Activated CD8-positive, alpha-beta T cell treated with anti-CD3 and anti-CD28 coated beads for 36 hours (primary cell): ENCODE results near the gene LZTS3. TPM values are rescaled to one million over a fixed set of nuclear protein-coding genes. Genes with fewer than 3 reads are reported as not detected.
"Not testable (repeated sequence)": the region's sequence is repeated elsewhere in the genome, so short reads cannot be mapped to it uniquely, and the experiment has no call there.

Source experiments
- ATAC-seq: fragments of 200-7000 bp; cut with Tn5 transposase; one replicate; pipeline ENCODE4 v1.10.0; 2021; ENCODE audit warnings: mild to moderate bottlenecking, moderate library complexity
- CTCF ChIA-PET: fragments of 350-600 bp; sonication (Branson Sonifier 250); formaldehyde crosslinking; loops from one replicate; lab custom pipeline; 2021; ENCODE audit warnings: antibody characterized with exemption; lab: Charles Lee
- POLR2A ChIA-PET: fragments of 350-600 bp; sonication (Branson Sonifier 250); formaldehyde crosslinking; loops from one replicate; lab custom pipeline; 2021; ENCODE audit warnings: antibody characterized with exemption; lab: Charles Lee
- DNase-seq: peaks from one replicate; pipeline ENCODE4 v3.0.0-alpha.2; 2020
- H3K27ac Mint-ChIP-seq: one replicate; pipeline ENCODE4 v1.8.0; 2021; ENCODE audit warnings: mild to moderate bottlenecking, mixed read lengths
- H3K27me3 Mint-ChIP-seq: one replicate; pipeline ENCODE4 v1.8.0; 2021; ENCODE audit warnings: mixed read lengths
- H3K36me3 Mint-ChIP-seq: one replicate; pipeline ENCODE4 v1.8.0; 2021; ENCODE audit warnings: low read depth, mixed read lengths
- H3K4me1 Mint-ChIP-seq: one replicate; pipeline ENCODE4 v1.8.0; 2021; ENCODE audit warnings: low read depth, mixed read lengths
- H3K4me3 Mint-ChIP-seq: one replicate; pipeline ENCODE4 v1.8.0; 2021; ENCODE audit warnings: mild to moderate bottlenecking, moderate library complexity, mixed read lengths
- H3K9me3 Mint-ChIP-seq: one replicate; pipeline ENCODE4 v1.8.0; 2021; ENCODE audit warnings: mixed read lengths
- intact Hi-C: fragments of 100-400 bp; cut with micrococcal nuclease; formaldehyde crosslinking; loops from one replicate; pipeline ENCODE4 v1.10.0; 2022
- total RNA-seq, 2 experiments: library from RNA; stranded (reverse); gene quantifications; one replicate each; pipeline ENCODE4 v1.2.3, GENCODE V29; 2021
- TF ChIP-seq, protein P1 (sequence below): fragments of 200-600 bp; IDR thresholded peaks from one replicate; pipeline ENCODE4 v1.8.0; 2022; ENCODE audit warnings: antibody characterized with exemption, mild to moderate bottlenecking

Gene LZTS3
- total RNA-seq, result 1 to 10 TPM; 1.3 to 1.4 TPM

DNA sequence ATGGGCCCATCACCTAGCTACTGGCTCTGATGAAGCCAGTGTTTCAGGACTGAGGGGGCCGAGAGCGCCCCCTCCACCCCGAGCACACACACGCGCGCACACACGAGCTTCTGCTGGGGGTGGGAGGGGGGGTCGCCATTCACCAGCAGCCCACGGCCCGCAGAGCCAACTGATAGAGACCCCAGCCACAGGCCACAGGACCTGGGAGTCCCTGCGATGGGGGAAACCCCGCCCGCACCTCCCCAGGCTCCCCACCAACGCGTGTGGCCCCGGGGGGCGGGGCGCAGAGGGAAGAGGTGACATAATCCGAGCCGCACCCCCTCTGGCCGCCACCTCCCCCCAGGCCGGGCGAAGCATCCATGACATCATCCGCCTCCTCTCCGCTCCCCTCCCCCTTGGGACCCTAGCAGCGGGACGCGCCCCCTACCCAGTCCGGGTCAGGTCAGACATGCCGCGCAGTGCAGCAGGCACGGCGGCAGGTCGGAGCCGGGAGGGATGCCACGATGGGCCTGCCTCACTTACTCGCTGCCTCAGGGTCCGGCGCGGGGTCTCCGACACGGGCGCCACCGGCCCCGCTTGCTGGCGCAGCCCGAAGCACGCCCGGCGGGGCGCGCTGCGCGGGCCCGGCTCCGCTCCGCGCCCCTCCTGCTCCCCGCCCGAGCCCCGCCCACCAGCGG, at the start of gene LZTS3:
TSS of gene LZTS3 (minus strand) at position 617 of the 677 bp plus-strand sequence. CDS start 6,386 bp downstream, outside the sequence.
- intact Hi-C loops, result no loop called here
- DNase-seq, result peak; percentile 89
- Mint-ChIP-seq H3K27ac (no peak within 1 kb of the TSS), H3K4me3 (peak within 1 kb of the TSS; percentile 81), H3K4me1 (peaks cover 17% of the 10 kb centered on the region), H3K9me3 (no peaks in the 10 kb centered on the region), H3K27me3 (peaks cover 22% of the 10 kb centered on the region), H3K36me3 (no peaks in the 10 kb centered on the region)
- CTCF ChIA-PET, result interaction anchor here (1.0 kb wide), 1 partner anchor 43 kb away, joined by 3 read pairs; no protein-coding TSS in a partner anchor
- POLR2A ChIA-PET, result interaction anchor here (3.2 kb wide), 1 partner anchor 14 kb away, joined by 25 read pairs; the partner anchor contains the start of genes FASTKD5 and UBOX5
- ATAC-seq, result peak; percentile 92
- TF ChIP-seq, protein P1, sequence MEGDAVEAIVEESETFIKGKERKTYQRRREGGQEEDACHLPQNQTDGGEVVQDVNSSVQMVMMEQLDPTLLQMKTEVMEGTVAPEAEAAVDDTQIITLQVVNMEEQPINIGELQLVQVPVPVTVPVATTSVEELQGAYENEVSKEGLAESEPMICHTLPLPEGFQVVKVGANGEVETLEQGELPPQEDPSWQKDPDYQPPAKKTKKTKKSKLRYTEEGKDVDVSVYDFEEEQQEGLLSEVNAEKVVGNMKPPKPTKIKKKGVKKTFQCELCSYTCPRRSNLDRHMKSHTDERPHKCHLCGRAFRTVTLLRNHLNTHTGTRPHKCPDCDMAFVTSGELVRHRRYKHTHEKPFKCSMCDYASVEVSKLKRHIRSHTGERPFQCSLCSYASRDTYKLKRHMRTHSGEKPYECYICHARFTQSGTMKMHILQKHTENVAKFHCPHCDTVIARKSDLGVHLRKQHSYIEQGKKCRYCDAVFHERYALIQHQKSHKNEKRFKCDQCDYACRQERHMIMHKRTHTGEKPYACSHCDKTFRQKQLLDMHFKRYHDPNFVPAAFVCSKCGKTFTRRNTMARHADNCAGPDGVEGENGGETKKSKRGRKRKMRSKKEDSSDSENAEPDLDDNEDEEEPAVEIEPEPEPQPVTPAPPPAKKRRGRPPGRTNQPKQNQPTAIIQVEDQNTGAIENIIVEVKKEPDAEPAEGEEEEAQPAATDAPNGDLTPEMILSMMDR, result no peak

DNA sequence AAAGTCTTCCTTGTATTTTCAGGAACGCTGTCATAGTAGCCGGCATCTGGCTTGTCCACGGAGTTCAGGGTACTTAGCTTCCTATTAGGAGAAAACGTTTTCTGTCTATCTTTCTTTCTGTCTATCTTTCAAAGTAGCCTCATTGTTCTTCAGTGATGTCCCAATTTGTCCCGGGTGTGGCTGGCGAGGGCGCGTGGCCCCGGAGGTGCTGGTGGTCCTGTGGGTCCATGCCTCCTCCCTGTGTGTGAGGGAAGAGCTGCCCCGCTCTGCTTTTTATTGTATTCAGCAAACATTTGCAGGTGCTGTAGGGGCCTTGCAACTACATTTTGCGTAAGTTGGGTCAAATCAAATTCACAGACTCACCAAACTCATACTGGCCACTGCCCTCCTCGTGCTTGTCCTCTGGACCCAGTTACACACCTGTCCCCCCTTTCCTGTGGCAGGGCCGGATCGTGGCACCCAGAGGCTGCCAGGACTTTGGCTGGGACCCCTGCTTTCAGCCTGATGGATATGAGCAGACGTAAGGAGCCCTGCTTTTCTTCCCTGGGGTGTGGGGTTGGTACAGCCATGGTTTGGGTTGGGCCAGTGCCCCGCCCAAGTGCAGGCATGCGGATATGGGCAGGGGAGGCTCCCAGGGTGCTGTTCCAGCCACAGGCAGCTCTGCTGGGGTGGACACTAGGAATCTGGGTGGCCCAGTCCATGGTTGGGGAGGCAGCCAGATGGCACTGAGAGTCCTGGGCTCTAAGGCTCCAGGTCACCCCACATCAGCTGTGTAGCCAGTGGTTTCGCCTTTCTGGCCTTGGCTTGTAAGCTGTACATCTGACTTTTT, 48.3 kb upstream of the LZTS3 start:
- intact Hi-C loops, result no loop called here
- peaks cover 30% of the 10 kb centered on the region for H3K36me3 Mint-ChIP-seq
- no peaks in the 10 kb centered on the region for H3K9me3 Mint-ChIP-seq
- DNase-seq (no peak), ATAC-seq (no peak)
- no peak overlapping the region for H3K27ac Mint-ChIP-seq
- no peaks in the 10 kb centered on the region for H3K27me3 Mint-ChIP-seq
- TF ChIP-seq, protein P1, result no peak
- H3K4me1 Mint-ChIP-seq, result peaks cover 19% of the 10 kb centered on the region
- ChIA-PET POLR2A (interaction anchor here (2.4 kb wide), 1 partner anchor 12 kb away, joined by 8 read pairs; the partner anchor contains the start of gene ITPA), CTCF (interaction anchor here (1.2 to 6.3 kb wide), 3 partner anchors 94 to 489 kb away, joined by 4 to 63 read pairs (median 5); no protein-coding TSS in a partner anchor)
- no peak overlapping the region for H3K4me3 Mint-ChIP-seq

DNA sequence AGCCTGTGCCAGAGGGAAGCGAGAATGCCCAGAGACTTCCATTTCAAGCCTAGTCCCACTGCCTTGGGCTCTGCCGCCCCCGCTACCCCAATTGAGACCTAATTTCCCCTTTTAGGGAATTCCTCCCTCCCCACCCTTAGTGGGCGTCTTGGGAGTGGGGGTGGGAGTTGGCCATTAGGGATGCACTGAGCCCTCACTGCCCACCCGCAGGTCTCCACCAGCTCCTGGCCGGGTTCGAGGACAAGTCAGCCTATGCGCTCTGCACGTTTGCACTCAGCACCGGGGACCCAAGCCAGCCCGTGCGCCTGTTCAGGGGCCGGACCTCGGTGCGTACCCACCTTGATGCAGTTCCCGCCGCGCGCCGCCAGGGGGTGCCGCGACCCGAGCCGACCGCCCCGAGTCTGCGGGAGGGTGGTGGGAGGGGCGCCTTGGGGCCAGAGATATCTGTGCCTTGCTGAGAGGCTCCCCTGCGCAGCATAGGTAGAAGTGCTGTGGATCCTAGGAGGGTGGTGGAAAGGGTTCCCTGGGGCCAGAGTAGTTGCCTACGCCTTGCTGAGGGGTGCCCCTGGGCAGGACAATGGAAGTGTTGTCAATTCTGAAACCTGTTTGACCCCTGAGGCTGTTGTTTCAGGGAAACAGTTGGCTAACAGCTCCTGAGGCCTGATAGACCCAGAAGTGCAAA, 45.1 kb upstream of the LZTS3 start:
- intact Hi-C loops, result loop anchor here (5.0 kb wide), 1 partner anchor 99 kb away; no protein-coding TSS in a partner anchor
- Mint-ChIP-seq H3K9me3 (no peaks in the 10 kb centered on the region), H3K36me3 (peaks cover 30% of the 10 kb centered on the region), H3K4me1 (peaks cover 15% of the 10 kb centered on the region), H3K27ac (no peak overlapping the region), H3K27me3 (no peaks in the 10 kb centered on the region), H3K4me3 (no peak overlapping the region)
- peak; percentile 94 for ATAC-seq
- TF ChIP-seq, protein P1, result peak; percentile 96
- peak; percentile 80 for DNase-seq
- CTCF ChIA-PET, result interaction anchor here (0.7 to 6.3 kb wide), 38 partner anchors 8 to 368 kb away, joined by 3 to 63 read pairs (median 4); partner anchors contain the start of genes DNAAF9, ITPA and SLC4A11
- POLR2A ChIA-PET, result interaction anchor here (0.6 to 1.4 kb wide), 2 partner anchors 9 to 493 kb away, joined by 3 read pairs; no protein-coding TSS in a partner anchor

DNA sequence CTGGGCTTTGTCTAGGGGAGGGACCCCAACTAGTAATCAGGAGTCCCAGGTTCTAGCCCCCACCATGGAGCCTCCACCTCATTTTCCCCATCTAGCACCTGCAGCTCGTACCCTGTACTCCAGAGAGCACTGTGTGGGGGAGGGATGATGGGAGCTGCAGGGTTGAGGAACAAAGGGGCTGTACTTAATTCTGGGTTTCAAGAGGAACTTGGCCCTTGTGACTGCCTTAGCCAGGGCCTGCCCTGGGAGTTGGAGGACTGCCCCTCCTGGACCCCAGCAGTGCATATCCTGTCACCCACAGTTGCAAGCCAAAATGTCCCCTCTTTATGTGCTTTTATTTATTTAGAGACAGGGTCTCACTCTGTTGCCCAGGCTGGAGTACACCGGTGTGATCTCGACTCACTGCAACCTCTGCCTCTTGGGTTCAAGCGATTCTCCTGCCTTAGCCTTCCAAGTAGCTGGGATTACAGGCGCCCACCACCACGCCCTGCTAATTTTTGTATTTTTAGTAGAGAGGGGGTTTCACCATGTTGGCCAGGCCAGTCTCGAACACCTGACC, 42.1 kb upstream of the LZTS3 start:
- ATAC-seq, H3K27me3 Mint-ChIP-seq, H3K4me3 Mint-ChIP-seq, POLR2A ChIA-PET, H3K9me3 Mint-ChIP-seq, H3K27ac Mint-ChIP-seq, DNase-seq: not testable (repeated sequence)
- CTCF ChIA-PET, result interaction anchor here (6.3 kb wide), 1 partner anchor 100 kb away, joined by 63 read pairs; no protein-coding TSS in a partner anchor
- Mint-ChIP-seq H3K36me3 (peaks cover 19% of the 10 kb centered on the region), H3K4me1 (peaks cover 14% of the 10 kb centered on the region)
- intact Hi-C loops, result loop anchor here (5.0 kb wide), 1 partner anchor 102 kb away; no protein-coding TSS in a partner anchor
